NCI-H1105 treated with DMSO at 0.1 percent for 48 hours (cell line): Measurements from ENCODE around the gene KIF3A.
"Not testable (repeated sequence)": the region's sequence is repeated elsewhere in the genome, so short reads cannot be mapped to it uniquely, and the experiment has no call there.

ENCODE experiments used
- DNase-seq: peaks from one replicate; lab custom pipeline; 2025; lab: John Stamatoyannopoulos, UW

Gene KIF3A

DNA sequence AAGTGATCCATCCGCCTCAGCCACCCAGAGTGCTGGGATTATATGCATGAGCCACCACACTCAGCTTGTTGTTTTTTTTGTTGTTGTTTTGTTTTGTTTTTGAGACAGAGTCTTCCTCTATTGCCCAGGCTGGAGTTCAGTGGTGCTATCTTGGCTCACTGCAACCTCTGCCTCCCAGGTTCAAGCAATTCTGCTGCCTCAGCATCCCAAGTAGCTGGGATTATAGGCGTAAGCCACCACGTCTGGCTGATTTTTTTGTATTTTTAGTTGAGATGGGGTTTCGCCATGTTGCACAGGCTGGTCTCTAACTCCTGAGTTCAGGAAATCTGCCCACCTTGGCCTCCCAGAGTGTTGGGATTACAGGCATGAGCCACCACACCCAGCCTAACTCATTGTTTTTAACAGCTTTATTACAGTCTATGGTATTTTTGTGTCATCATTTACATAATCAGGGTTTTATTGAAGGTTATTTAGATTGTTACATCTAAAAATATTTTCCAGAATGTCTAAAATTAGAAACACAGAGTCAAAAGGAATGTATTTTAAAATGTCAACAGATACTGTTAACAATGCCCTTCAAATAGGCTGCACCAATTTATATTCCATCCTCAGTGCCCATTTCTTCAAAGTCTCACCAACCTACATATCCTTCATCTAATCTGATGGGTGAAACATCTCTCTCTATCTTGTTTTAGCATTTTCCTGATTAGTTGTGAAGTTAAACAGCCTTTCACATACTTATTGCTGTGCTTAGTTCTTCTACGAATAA is 18.6 kb downstream of the KIF3A start:
- no peak for DNase-seq

DNA sequence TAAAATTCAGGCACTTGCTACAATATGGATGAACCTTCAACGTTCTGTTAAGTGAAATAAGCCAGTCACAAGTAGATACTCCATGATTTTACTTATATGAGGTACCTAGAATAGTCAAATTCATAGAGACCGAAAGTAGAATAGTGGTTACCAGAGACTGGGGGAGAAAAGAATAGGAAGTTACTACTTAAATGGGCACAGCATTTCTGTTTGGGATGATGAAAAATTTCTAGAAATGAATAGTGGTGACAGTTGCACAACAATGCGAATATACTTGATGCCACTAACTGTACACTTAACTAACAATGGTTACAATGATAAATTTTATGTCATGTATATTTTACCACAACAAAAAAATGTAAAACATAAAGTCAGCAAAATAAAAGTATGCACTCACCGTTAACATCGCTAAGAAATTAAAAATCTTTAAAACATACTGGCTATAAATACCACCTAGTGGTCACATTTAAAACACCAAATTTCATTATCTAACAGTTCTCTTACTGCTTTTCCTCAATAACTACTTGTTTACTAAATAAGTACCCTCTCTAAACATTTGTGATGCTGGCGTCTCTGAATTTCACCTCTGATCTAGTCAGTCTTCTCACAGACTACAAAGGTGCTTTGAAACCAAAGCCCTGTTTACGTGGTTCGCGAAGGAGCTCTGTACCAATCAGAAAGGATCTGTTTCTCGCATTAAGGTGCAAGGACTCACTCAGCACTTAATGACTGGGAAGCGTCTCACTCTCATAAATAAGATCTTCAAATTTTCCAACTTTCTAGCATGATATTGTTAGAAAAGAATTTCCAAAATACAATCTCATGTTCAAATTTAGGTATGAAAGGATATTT is 22.7 kb downstream of the KIF3A start:
- DNase-seq = no peak

DNA sequence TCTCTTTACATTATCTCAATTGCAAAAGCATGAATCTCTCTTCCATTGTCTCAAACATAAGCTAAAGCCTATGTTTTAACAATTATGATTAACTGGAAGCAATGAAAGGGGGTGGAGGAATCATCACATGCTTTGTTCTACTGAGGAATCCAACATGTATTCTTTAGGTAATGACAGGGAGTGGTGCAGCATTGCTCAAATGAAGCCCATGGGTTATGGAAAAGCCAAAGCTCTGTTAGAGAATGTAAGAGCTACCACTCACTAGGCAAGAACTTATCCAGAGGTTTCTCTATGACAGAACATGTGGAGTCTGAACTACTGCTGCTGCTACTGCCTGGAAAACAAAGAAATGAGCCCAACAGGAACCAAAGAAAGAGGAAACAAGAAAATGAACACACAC is 28.7 kb downstream of the KIF3A start:
- no peak for DNase-seq

DNA sequence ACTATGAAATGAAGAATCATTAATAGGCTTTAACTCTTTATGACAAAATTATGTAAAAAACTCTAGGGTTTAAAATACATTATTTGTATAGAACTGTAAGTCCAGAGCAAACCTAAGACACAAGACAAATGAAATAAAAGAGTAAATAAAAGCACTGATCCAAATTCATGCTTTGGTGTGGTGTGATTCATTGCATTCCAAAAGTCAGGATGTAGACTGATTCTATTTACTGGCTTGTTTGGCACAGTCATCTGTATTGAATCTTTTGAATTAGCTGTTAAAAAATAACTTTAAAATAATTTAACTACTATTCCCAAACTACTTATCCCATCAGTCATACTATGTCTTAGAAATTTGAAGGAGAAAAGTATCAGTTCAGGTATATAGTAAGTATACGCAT is 32.5 kb downstream of the KIF3A start:
- no peak for DNase-seq

DNA sequence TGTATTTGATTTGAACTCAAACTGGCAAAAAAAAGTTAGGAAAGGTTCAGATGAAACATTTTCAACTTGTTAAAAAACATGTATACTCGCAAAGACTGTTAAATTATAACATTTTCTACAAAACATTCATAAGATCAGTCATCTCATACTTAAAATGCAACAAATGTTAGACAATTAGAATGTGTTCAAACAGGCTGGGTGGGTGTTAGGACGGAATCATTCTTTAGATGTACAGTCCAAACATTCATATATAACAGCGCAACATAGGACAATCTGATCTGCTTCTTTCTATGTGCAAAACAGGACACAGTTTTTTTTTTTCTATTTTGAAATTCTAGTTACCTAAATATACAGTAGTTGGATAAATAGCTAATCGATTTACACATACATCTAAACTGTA is 41.4 kb downstream of the KIF3A start:
- no peak for DNase-seq

DNA sequence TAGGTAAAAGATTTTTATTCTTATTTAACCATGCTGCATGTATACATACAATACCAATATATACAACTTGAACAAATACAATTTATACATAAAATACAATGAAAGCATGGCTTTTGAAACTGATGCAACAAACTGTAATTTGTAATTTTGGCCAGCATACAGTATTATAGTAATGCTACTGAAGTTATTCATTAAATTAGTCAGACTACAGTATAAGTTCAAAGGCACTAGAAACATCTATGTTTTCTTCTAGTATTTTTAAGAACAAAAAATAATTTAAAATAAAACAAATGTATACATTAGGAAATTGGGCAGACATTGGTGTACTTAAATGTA is 44.7 kb downstream of the KIF3A start:
- DNase-seq = no peak

DNA sequence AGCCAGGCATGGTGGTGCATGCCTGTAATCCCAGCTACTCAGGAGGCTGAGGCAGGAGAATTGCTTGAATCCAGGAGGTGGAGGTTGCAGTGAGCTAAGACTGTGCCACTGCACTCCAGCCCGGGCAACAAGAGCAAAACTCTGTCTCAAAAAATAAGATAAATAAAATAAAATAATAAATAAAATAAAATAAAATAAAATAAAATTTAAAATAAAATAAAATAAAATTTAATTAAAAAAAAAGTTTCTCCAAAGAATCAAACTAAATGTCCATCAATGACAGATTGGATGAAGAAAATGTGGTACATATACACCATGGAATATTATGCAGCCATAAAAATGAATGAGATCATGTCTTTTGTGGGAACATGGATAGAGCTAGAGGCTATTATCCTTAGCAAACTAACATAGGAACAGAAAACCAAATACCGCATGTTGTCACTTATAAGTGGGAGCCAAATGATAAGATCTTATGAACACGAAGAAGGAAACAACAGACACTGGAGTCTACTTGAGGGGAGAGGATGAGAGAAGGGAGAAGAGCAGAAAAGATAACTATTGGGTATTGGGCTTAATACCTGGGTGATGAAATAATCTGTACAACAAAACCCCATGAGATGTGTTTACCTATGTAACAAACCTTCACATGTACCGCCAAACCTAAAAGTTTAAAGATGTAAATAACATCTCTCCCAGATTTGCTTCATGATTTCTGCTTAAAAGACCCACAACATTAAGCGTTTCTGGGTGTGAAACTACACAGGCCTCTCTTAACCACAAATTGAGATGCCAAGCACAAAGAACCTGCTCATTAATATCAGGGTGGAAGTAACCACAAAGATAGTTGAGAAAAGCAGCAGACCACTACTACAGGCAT is 45.4 kb downstream of the KIF3A start:
- not testable (repeated sequence) for DNase-seq

DNA sequence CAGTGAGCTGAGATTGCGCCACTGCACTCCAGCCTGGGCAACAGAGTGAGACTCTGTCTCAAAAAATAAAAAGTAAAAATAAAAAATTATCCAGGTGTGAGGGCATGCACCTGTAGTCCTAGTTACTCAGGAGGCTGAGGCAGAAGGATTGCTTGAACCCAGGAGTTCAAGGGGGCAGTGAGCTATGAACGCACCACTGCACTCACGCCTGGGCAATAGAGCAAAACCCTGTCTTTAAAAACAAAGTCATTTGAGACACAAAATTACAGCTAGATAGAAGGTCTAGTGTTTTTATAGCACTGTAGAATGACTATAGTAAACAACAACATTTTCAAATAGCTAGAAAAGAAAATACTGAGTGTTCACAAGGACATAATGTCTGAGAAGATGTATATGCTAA is 47.2 kb downstream of the KIF3A start:
- no peak for DNase-seq

DNA sequence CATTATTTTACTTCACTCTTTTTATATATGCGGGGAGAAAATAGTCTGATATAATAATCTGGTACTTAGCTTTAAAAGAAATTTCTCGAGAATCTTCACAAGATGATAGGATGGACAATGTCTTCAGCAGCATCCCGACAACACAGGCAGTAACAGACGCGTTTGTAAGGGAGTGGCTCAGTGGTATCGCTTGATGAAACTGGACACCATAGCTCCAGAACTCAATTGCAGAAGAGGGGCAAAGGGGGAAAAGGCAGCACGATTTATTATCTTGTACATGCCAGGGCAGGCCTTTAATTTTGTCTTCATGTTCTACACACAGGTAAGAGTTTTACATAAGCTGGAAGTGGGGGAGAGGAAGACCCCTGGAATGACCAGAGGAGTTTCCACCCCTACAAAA is 47.8 kb downstream of the KIF3A start:
- no peak for DNase-seq

DNA sequence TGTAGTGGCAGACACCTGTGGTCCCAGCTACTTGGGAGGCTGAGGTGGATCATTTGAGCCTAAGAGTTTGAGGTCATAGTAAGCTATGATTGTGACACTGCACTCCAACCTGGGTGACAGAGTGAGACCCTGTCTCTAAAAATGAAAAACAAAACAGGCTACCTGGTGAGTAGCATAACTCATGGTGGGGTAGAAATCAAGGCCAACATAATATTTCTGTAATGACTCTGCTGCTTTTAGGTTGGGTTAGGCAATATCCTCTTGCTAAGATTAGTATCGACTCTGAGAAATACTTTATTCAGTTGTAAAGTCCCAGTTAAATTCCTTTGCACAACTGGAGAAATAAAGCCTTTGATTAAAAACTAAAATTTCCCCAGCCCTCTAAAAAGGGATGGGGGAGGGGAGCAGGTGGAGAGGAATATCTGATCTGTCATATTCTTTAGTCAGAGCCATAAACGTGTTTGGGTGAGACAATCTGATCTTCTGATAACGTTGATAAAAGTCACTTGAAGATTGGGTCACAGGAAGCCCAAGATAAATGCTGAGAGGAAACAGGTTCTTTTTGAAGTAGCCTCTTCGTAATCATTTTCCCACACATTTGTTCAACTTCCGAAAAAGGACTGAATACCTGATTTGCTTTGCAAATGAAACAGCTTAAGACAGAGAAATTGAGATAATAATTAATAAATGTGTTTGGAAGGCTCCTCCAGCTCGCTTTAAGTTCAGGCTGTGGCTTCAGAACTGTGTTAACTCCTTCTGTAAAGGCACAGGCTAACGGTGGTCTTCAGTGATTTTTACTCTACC is 48.6 kb downstream of the KIF3A start:
- DNase-seq = no peak

DNA sequence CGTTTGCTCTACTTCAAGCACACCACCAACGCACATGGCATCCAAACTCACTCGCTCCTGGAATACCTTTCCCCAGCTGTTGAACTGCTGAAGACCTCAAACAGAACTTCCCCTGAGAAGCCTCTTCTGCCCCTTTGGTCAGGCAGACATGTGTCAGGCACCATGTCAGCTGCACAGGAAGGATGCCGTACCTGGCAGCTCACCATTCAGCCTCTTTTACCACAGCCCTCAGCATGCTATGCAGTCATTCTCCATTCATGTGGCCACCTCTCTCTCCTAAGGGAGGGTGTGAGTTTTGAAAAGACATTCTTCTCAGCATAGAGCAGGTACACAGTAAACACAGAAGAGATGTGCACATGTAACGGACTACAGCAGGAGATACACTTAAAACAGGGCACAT is 49.4 kb downstream of the KIF3A start:
- DNase-seq = no peak

DNA sequence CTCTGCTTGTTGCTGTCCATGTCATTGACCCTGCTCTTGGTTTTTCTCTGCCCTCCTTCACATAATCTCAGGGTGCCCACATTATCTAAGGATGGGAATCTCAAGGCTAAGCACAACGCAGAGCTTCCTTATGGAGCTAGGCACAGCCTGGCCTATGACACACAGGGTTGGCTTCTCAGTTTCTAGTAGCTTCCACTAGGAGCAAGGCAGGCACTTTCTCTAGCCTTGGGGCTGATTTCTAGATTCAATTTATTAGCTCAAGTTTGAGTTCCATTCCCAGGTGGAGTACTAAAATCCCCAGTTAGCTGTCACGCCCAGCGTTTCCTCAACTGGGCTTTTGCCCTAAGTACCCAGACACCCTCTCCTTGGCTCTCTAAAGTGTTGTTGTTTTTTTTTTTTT is 51.2 kb downstream of the KIF3A start:
- DNase-seq = no peak

DNA sequence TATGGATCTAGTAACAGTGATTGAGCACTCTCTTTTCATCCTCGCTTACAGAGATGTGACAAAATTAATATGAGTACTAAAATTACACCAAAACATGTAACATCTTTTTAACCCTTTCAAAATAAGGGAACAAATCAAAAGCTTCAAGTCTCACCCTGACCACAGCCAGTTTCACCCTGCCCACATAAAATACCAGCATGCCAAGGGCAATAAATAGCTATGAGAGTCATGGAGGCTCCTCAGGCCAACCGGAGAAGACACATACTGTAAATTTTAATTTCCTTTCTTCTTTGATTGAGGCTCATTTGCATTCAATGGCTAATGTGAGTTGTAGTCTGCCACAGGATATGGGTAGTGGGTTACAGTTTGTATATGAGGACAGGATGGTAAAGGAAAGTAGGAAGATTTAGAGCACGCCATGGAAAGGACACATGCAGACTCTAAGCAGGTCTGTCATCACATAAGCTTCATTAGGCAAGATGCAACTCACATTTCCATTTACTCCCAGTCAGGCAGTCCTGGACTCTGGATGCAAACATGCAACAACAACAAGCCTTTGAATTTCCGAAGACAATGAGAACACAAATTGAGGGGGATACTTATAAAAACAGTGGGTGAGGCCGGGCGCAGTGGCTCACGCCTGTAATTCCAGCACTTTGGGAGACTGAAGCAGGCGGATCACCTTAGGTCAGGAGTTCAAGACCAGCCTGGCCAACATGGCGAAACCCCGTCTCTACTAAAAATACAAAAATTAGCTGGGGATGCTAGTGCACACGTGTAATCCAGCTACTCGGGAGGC is 52.2 kb downstream of the KIF3A start:
- no peak for DNase-seq

DNA sequence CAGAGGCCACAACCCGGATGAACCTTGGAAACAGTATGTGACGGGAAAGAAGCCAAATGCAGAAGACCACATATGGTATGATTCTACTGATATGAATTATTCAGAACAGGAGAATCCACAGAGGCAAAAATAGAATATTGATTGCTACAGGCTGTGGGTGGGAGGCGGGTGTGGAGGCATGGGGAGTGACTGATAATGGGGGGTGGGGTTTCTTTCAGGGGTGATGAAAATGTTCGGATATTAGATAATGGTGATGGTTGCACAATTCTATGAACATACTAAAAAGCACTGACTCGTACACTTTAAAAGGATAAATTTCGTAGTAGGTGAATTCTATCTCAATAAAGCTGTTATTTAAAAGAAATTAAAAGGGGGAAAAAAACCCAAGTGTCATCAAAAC is 52.9 kb downstream of the KIF3A start:
- DNase-seq = no peak

DNA sequence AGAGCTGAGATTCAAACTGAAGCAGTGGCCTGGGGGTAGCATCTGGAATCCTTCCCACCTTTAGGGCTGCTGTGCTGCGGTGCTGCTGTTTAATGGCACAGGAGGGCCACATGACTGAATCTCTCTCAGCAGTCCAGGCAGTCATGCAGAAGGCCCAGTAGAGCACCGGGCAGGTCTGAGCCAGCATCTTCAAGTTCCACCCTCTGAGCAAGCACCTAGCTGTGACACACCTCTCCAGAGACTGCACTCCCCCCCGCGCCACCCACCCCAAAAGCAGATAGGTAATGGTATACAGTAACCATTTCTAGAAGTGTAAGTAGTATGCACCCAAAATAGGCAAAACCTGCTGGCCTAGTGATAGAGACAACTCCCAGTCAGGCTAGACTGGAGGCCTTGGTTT is 55.4 kb downstream of the KIF3A start:
- no peak for DNase-seq

DNA sequence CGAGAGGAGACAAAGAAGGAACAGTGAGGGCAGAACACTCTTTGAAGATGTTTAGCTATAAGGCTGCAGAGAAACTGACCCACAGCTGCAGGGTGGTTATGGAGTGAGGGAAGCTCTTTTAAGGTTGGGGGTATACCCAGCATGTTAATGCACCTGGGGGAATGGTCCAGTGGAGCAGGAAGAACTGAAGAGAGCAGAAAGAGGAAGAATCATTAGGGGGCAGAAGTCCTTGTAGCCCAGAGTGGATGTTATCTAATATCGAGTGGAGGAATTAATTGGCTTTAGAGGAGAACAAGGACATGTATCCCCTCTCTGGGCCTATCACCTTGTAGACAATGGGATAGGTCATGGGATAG is 55.9 kb downstream of the KIF3A start:
- no peak for DNase-seq

DNA sequence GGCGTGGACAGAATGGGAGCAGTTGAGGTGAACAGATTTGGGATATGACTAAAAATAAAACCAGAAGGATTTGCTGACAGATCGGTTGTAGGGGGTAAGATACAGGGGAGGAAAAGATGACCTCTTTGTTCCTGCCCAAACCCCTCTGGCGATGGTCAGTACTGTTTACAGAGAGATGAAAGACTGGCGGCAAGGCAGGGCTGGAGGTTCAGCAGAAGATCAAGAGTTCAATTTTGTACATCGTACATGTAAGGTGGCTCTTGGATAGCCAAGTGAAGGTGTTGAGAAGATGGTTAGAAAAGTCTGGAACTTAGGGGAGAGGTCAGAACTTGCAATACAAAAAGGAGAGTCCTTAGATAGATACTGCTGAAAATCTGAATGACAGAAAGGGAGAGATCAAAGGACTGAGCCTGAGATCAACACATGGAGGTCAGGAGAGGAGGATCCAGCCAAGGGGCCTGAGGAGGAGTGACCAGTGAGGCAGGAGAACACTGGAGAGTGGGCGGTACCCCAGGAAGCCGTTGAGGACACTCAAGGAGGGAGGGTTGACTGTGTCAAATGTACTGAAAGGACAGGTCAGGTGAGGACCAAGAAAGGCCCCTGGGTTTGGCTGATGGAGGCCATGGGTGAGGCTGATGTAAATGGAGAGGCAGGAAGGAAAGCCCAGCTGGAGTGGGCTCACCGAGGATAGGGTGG is 56.4 kb downstream of the KIF3A start:
- no peak for DNase-seq

DNA sequence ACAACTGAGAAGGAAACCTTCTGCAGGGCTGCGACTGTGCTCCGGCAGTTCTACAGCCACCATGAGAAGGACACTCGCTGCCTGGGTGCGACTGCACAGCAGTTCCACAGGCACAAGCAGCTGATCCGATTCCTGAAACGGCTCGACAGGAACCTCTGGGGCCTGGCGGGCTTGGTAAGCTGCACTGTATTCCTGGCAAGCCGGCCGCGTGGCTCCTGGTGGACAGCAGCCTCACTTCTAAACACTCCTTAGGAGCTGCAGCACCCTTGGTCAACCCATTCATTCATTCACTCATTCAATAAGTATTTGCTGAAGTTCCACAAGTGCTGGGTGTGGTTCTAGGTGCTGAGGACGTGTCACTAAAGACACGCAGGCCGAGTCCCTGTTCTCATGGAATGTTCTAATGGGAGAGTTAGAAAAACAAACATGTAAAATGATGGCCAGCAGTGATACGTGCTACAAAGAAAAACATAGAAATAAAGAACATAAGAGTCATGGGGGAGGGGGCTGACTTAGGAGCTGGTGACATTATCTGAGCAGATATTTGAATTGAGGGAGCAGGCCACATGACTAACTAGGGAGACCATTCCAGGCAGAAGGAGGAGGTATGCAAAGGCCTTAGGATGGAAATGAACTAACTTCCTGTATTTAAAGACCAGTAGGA is 57.5 kb downstream of the KIF3A start:
- no peak for DNase-seq

DNA sequence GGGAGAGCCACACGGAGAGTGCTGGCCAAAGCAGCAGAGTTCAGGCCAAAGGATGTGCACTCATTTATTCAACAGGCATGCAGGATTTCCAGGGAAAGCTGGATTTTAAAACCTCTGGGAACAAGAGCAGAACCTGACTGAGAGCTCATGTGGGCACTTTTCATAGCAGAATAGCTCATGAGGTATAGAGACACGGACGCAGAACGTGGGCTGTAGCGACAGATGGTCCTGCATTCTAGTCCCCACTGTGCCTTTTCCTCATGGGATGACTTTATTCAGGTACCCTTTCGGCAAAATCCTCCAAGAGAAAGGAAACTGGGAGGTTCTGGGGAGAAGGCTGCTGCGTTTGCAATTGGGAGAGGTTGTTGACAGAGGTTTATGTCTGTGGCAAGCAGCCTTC is 58.2 kb downstream of the KIF3A start:
- no peak for DNase-seq

DNA sequence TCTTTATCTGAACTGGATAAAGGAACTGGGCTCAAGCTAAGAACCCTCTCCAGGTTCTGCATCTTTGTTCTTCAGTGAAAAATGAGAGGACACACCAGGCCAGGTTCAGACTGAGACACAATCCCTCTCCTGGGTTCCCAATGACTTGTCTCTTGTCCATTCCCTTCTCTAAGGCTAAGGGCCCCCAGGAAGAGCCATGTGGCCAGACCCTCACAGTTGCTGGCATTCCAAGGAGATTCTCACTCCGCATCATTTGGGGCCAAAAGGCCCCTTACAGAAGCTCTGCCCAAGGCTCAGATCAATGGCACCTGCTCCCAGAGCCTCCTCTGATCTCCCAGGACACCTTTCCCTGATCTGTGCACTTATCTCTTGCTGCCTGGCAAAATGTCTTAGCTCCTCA is 58.6 kb downstream of the KIF3A start:
- DNase-seq = no peak
